Measurements from ENCODE around the gene TRIML2.

GRCh38 chr4:188042191-188042590 lies 67.2 kb downstream of the TRIML2 start:
- TF ChIP-seq CTCF (IDR thresholded peaks at IDR 0.05; ENCODE audit: low read depth, low read length, missing input control) (no peak), TAF1 (conservative IDR thresholded peaks at IDR 0.05) (no peak), YY1 (IDR thresholded peaks at IDR 0.05) (no peak), SP1 (IDR thresholded peaks at IDR 0.05) (no peak), HNF4G (IDR thresholded peaks at IDR 0.05) (no peak), FOXA1 (IDR thresholded peaks at IDR 0.05) (no peak), RAD21 (IDR thresholded peaks at IDR 0.05) (no peak), REST (IDR thresholded peaks at IDR 0.05) (no peak), NR2F2 (IDR thresholded peaks at IDR 0.05) (no peak), FOXA2 (IDR thresholded peaks at IDR 0.05) (no peak), MAX (IDR thresholded peaks at IDR 0.05) (no peak)
